ENCODE data around the gene WDR64.

The WDR64 gene

GRCh38 chr1:241846375-241846774, 194.3 kb downstream of the WDR64 start:
- no peak for DNase-seq

GRCh38 chr1:241846862-241847539, 194.9 kb downstream of the WDR64 start:
- no peak for DNase-seq

DNA sequence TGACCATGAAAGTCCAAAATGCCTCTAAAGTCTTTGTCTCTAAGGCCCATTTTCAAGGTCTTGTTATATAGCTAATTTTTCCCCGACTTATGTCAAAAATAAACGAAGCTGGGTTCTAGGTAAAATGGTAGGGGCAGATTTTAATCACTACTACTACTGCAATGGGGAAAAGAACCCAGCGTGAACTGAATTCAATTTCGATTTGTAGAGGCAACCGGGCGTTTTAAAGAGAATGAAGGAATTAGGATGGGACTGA, 195.4 kb downstream of the WDR64 start:
- DNase-seq = no peak

DNA sequence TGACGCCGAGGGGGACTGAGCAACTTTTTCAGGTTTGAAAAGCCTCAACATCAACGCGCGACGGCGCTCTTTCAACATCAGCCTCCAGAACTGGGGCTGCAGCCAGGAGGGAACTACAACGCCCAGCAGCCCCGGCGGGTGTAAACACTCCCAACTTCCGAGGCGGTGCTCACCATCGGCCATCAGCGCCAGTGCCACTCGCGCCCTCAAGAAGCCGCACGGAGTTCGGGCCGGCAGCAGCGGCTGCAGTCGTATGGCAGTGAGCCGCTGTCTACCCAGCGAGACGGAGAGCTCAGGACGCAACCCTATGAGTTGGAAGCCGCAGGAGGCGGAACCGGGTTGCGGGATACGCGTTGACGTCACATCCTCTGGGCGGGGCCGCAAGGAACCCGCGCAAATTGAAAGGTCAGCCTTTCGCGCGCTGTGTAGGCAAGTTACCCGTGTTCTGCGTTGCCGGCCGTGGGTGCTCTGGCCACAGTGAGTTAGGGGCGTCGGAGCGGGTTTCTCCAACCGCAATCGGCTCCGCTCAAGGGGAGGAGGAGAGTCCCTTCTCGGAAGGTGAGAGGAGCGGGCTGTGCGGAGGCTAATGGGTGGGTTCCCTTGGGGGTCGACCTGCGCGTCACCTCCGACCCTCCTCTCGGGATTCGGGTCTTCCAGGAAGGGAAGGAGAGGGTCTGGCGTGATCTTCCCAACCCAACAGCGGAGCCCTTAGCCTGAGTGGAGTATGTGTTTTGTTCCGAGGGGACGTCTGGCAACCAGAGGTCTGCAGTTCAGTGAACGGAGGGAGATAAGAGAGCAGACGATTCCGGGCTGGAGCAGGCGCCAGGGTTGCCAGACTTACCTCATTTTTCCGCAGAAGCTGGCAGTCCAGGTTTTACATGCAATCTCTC, 196.0 kb downstream of the WDR64 start, which contains the start of gene EXO1:
Gene EXO1, plus strand, starts transcription at position 409 of the 890 bp plus-strand sequence. CDS start 2,222 bp downstream, outside the sequence.
- DNase-seq = peak; percentile 99

GRCh38 chr1:241848686-241849344, 196.7 kb downstream of the WDR64 start:
- DNase-seq = peak; percentile 22

DNA sequence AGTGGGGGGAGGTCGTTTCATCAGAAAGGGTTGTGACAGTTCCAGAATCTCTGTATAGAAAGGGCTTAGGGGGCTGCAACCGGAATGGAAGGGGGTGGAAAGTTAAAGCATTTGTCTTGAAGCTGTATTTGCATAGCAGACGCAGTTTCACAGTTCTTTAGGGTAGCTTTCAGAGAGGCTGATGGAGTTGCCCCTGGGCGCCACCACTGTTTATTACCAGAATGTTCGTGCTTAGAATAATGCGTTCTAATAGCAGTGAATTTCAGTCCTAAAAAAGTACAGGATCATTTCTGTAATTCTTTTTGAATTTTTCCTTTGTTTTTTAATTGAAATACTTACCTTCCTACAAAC, 197.2 kb downstream of the WDR64 start:
- no peak for DNase-seq
